Subcutaneous adipose tissue (tissue), 4 donors: Measurements from ENCODE around the gene MACROH2A1. TPM values are rescaled to one million over a fixed set of nuclear protein-coding genes. Genes with fewer than 3 reads are reported as not detected.

Source experiments
- total RNA-seq, 4 donors: library from RNA; depleted of rRNA; stranded (reverse); fragments of >200 nt; gene quantifications; one replicate each; pipeline ENCODE4 v1.1.0, GENCODE V29; 2016
- TF ChIP-seq, protein P1 (sequence below): fragments of 450-650 bp; IDR thresholded peaks from one replicate; pipeline ENCODE4 v1.5.1; 2016; ENCODE audit warnings: low read depth, mild to moderate bottlenecking, control low read depth, antibody characterized with exemption, moderate library complexity

Gene MACROH2A1
- total RNA-seq, 4 donors from 2014 or later, result 207 to 426 (median 282) TPM

DNA sequence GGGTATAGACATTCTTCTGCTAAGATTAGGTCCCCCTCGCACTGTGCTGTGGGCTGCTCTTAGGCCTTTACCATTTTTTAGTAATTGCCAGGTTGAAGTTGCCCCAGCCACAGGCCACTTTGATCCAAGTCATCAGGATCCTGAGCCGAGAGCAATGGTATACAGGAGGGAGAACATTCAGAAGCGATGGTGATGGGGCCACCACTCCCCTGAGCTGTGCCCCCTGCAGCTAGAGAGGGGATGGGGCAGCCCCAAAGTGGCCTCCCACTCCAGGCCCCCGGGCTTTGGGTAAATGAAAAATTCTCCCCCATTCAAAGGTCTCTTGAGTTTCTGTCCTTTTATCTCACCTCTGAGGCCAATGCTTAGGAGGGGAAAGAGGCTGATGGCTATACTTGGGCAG is 59.4 kb downstream of the MACROH2A1 start:
- TF ChIP-seq, protein P1, sequence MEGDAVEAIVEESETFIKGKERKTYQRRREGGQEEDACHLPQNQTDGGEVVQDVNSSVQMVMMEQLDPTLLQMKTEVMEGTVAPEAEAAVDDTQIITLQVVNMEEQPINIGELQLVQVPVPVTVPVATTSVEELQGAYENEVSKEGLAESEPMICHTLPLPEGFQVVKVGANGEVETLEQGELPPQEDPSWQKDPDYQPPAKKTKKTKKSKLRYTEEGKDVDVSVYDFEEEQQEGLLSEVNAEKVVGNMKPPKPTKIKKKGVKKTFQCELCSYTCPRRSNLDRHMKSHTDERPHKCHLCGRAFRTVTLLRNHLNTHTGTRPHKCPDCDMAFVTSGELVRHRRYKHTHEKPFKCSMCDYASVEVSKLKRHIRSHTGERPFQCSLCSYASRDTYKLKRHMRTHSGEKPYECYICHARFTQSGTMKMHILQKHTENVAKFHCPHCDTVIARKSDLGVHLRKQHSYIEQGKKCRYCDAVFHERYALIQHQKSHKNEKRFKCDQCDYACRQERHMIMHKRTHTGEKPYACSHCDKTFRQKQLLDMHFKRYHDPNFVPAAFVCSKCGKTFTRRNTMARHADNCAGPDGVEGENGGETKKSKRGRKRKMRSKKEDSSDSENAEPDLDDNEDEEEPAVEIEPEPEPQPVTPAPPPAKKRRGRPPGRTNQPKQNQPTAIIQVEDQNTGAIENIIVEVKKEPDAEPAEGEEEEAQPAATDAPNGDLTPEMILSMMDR, result no peak

- TF ChIP-seq, protein P1, result no peak
Observed at GRCh38 chr5:135339189-135339588, 59.8 kb downstream of the MACROH2A1 start.

GRCh38 chr5:135337064-135337463 is 62.0 kb downstream of the MACROH2A1 start:
- TF ChIP-seq, protein P1, result no peak

- TF ChIP-seq, protein P1, result no peak
Observed at GRCh38 chr5:135335031-135335828, 63.8 kb downstream of the MACROH2A1 start.

DNA sequence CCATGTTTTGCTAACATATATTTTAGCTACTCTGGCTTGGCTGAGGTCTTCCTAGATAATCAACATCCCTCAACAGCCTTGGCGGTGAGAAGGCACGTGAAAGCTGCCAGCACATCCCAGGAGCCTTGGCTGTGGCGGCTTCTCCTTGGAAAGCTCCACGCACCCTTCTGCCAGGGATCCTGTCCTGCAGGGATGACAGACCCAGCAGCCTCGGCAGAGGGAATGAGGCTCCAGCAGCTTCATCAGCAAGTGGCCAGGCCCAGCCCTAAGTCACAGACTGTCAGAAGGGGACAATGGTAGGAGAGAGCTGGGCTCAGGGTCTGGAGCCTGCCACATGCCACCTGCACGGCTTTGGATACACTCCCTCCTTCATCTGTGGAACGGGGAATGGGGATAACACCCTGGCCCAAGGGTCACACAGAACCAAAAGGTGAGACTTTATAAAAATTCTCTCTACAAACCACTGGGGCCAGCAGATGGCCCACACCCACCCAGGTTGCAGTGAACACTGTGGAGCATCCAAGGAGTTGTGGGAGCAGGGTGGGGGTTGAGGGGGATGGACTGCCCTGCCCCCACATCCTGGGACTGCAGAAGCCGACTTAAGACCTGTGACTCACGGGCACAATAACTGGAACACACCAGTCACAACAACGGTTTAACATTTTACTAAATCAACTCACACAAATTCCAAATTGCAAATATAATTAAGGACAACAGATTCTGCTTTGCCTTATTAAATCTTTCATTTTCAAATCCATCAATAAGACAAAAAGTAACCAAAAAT is 65.1 kb downstream of the MACROH2A1 start:
- TF ChIP-seq, protein P1, result no peak

- TF ChIP-seq, protein P1, result no peak
Observed at GRCh38 chr5:135332519-135333150, 66.4 kb downstream of the MACROH2A1 start.

- TF ChIP-seq, protein P1, result no peak
Observed at GRCh38 chr5:135331612-135332011, 67.4 kb downstream of the MACROH2A1 start.
